PFSK-1 (cell line): ENCODE results near the gene USH1C.

Experiments used
- POLR2AphosphoS5 ChIP-seq: IDR thresholded peaks from 2 replicates; pipeline ENCODE4 v1.6.1; 2012; ENCODE audit warnings: low read depth, mild to moderate bottlenecking, control low read depth, low read length, moderate library complexity
- SIN3A ChIP-seq: IDR thresholded peaks from 2 replicates; pipeline ENCODE4 v1.6.1; 2012; ENCODE audit warnings: mild to moderate bottlenecking, low read length, moderate library complexity, borderline replicate concordance; ENCODE audit not compliant: insufficient read depth
- TAF1 ChIP-seq: IDR thresholded peaks from 2 replicates; pipeline ENCODE4 v1.6.1; 2012; ENCODE audit warnings: low read length, control low read depth, borderline replicate concordance; ENCODE audit not compliant: insufficient read depth
- TF ChIP-seq, protein P1 (sequence below), 2 experiments: IDR thresholded peaks; 2 replicates each; pipeline versions ENCODE4 v1.6.1 to v1.8.0; 2011 to 2012; ENCODE audit warnings: low read depth in 2 of 2, low read length in 2 of 2, control low read depth in 1 of 2, inconsistent platforms in 1 of 2, mild to moderate bottlenecking in 1 of 2, moderate library complexity in 1 of 2; ENCODE audit not compliant: insufficient read depth in 1 of 2

DNA sequence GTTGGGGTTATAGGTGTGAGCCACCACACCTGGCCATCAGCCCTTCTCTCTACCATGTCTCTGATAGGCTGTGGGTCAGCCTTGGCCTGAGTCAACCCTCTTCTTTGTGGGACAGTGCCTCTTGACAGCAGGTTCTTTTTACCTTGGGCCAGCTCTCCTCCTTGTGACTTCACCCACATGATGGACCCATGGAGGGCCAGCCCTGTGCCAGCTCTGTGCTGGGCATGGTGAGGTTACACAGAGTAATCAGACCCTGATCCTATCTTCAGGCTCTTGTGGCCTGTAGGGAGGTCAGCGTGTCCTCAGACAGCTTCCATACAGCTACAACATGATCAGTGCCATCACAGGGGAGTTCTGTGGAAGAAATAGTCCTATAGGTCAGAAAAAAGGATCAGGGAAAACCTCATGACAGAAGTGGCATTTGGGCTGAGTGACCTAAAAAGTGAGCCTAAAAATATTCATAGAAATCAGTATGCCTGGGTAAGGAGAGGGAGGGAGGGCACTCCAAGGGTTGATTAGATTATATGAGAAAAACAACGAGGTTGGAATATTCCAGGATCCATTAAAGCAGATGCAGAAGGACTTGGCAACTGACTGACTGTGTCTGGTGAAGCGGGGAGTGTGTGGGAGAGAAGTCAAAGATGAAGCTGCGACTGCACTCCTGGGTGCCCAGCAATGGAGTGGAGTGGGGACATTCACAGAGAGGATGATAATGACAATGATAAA lies 19.9 kb upstream of the USH1C start:
- TF ChIP-seq POLR2AphosphoS5: no peak
- TF ChIP-seq, protein P1, sequence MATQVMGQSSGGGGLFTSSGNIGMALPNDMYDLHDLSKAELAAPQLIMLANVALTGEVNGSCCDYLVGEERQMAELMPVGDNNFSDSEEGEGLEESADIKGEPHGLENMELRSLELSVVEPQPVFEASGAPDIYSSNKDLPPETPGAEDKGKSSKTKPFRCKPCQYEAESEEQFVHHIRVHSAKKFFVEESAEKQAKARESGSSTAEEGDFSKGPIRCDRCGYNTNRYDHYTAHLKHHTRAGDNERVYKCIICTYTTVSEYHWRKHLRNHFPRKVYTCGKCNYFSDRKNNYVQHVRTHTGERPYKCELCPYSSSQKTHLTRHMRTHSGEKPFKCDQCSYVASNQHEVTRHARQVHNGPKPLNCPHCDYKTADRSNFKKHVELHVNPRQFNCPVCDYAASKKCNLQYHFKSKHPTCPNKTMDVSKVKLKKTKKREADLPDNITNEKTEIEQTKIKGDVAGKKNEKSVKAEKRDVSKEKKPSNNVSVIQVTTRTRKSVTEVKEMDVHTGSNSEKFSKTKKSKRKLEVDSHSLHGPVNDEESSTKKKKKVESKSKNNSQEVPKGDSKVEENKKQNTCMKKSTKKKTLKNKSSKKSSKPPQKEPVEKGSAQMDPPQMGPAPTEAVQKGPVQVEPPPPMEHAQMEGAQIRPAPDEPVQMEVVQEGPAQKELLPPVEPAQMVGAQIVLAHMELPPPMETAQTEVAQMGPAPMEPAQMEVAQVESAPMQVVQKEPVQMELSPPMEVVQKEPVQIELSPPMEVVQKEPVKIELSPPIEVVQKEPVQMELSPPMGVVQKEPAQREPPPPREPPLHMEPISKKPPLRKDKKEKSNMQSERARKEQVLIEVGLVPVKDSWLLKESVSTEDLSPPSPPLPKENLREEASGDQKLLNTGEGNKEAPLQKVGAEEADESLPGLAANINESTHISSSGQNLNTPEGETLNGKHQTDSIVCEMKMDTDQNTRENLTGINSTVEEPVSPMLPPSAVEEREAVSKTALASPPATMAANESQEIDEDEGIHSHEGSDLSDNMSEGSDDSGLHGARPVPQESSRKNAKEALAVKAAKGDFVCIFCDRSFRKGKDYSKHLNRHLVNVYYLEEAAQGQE (IDR thresholded peaks at IDR 0.05; ENCODE audit: insufficient read depth in 1 of 2, low read depth in 2 of 2, low read length in 2 of 2): no peak
- TF ChIP-seq TAF1: no peak
- TF ChIP-seq SIN3A: no peak
